HT1080 (cell line): ENCODE measurements around the gene TMIGD1. TPM values are rescaled to one million over a fixed set of nuclear protein-coding genes. Genes with fewer than 3 reads are reported as not detected.

ENCODE experiments used
- DNase-seq: peaks from one replicate; pipeline ENCODE4 v3.0.0-alpha.2; 2015; ENCODE audit warnings: low read depth
- polyA plus RNA-seq, 2 experiments: library from polyadenylated mRNA; depleted of rRNA; stranded (reverse); fragments of >200 nt; gene quantifications; 2 replicates each; pipeline ENCODE4 v1.2.3, GENCODE V29; 2015
- total RNA-seq: library from RNA; depleted of rRNA; stranded (reverse); fragments of >200 nt; shearing (Covaris generic); gene quantifications from 2 replicates; pipeline ENCODE4 v1.2.3, GENCODE V29; 2014; rRNA removed

TMIGD1 gene
- total RNA-seq = not detected in 2 replicates
- polyA plus RNA-seq (2015; cell fraction: cytosol; rRNA removed) = not detected in 2 replicates
- not detected in 2 replicates for polyA plus RNA-seq (2015; cell fraction: nucleus; rRNA removed)

- DNase-seq = no peak
Observed at GRCh38 chr17:30333503-30334360, at the start of gene TMIGD1. Gene TMIGD1 (minus strand): TSS chr17:30334057. CDS start chr17:30332133, 1,924 bp downstream.

GRCh38 chr17:30382345-30382744, 48.5 kb upstream of the TMIGD1 start:
- no peak for DNase-seq

- no peak for DNase-seq
Observed at GRCh38 chr17:30381340-30381659, 47.4 kb upstream of the TMIGD1 start.

GRCh38 chr17:30380643-30381339, 46.9 kb upstream of the TMIGD1 start:
- no peak for DNase-seq

GRCh38 chr17:30379903-30380381, 46.1 kb upstream of the TMIGD1 start:
- no peak for DNase-seq

GRCh38 chr17:30379303-30379902, 45.5 kb upstream of the TMIGD1 start:
- DNase-seq = no peak

- DNase-seq = peak; percentile 92
Observed at GRCh38 chr17:30378825-30379302, 45.0 kb upstream of the TMIGD1 start, which contains the start of gene CPD. Gene CPD (plus strand): TSS chr17:30378927. CDS start chr17:30378981, 54 bp downstream.

- no peak for DNase-seq
Observed at GRCh38 chr17:30378241-30378824, 44.5 kb upstream of the TMIGD1 start.

GRCh38 chr17:30377574-30378240, 43.9 kb upstream of the TMIGD1 start:
- no peak for DNase-seq

GRCh38 chr17:30376621-30377452, 43.0 kb upstream of the TMIGD1 start:
- DNase-seq = peak; percentile 14

- no peak for DNase-seq
Observed at GRCh38 chr17:30375661-30376060, 41.8 kb upstream of the TMIGD1 start.

GRCh38 chr17:30372755-30373154, 38.9 kb upstream of the TMIGD1 start:
- DNase-seq = peak; percentile 77

- peak; percentile 34 for DNase-seq
Observed at GRCh38 chr17:30369995-30370394, 36.1 kb upstream of the TMIGD1 start.

GRCh38 chr17:30368912-30369720, 35.3 kb upstream of the TMIGD1 start:
- no peak for DNase-seq

- no peak for DNase-seq
Observed at GRCh38 chr17:30366536-30366935, 32.7 kb upstream of the TMIGD1 start.

- peak; percentile 83 for DNase-seq
Observed at GRCh38 chr17:30363715-30364202, 29.9 kb upstream of the TMIGD1 start.

- DNase-seq = no peak
Observed at GRCh38 chr17:30361766-30362279, 28.0 kb upstream of the TMIGD1 start.

- no peak for DNase-seq
Observed at GRCh38 chr17:30360086-30360808, 26.4 kb upstream of the TMIGD1 start.
